Heart right ventricle (tissue), 16 donors: ENCODE data around the gene NOD1. TPM values are rescaled to one million over a fixed set of nuclear protein-coding genes. Genes with fewer than 3 reads are reported as not detected.

Experiments used
- ATAC-seq, 8 donors: fragments of 200-7000 bp; cut with Tn5 transposase; one replicate each; pipeline ENCODE4 v1.9.1; 2020; ENCODE audit warnings: mild to moderate bottlenecking in 8 of 8, moderate library complexity in 8 of 8, moderate number of reproducible peaks in 1 of 8
- DNase-seq, 2 donors: peaks; one replicate each; pipeline ENCODE4 v3.0.0-alpha.2; 2020
- H3K27ac ChIP-seq, 10 donors: fragments of 200-600 bp; sonication (generic) in 2 of 10; one replicate each; pipeline versions ENCODE4 v1.5.0 to v1.8.0; 2020 to 2022; ENCODE audit warnings: mild to moderate bottlenecking in 3 of 10
- H3K27me3 ChIP-seq, 7 donors: fragments of 200-600 bp; one replicate each; pipeline ENCODE4 v1.8.0; 2021 to 2022; ENCODE audit warnings: mild to moderate bottlenecking in 2 of 7
- H3K36me3 ChIP-seq, 9 donors: fragments of 200-600 bp; sonication (generic) in 1 of 9; one replicate each; pipeline versions ENCODE4 v1.5.0 to v1.8.0; 2020 to 2022; ENCODE audit warnings: mild to moderate bottlenecking in 2 of 9
- H3K4me1 ChIP-seq, 9 donors: fragments of 200-600 bp; sonication (generic) in 1 of 9; one replicate each; pipeline versions ENCODE4 v1.5.0 to v1.8.0; 2020 to 2022; ENCODE audit warnings: mild to moderate bottlenecking in 4 of 9
- H3K4me3 ChIP-seq, 10 donors: fragments of 200-600 bp; sonication (generic) in 2 of 10; one replicate each; pipeline versions ENCODE4 v1.5.0 to v1.8.0; 2020 to 2022; ENCODE audit warnings: mild to moderate bottlenecking in 7 of 10, moderate library complexity in 2 of 10
- H3K9me3 ChIP-seq, 11 donors: fragments of 200-600 bp in 10 of 11; sonication (generic) in 2 of 11; one replicate each; pipeline versions ENCODE4 v1.5.0 to v1.8.0; 2013 to 2022; ENCODE audit warnings: mild to moderate bottlenecking in 2 of 11, control low read depth in 1 of 11, moderate library complexity in 1 of 11
- CTCF ChIP-seq, 9 donors: fragments of 200-600 bp; sonication (generic) in 2 of 9; IDR thresholded peaks; one replicate each; pipeline versions ENCODE4 v1.5.0 to v1.8.0; 2021 to 2022; ENCODE audit warnings: antibody characterized with exemption in 9 of 9, mild to moderate bottlenecking in 5 of 9, moderate library complexity in 1 of 9
- WGBS, 2 donors: extraction: QIAGEN DNeasy Blood & Tissue Kit; methylation state at CpG; one replicate each; pipeline ENCODE4 v1.1.7; 2013; ENCODE audit warnings: inconsistent platforms in 1 of 2; 5-methylcytosine and 5-hydroxymethylcytosine counted together
- intact Hi-C, 10 donors: fragments of 100-400 bp; cut with DNase I; formaldehyde crosslinking; loops; one replicate each; pipeline versions ENCODE4 v1.11.1 to v1.14.2; 2022
- polyA plus RNA-seq, 2 donors: library from polyadenylated mRNA; stranded (reverse); fragments of 200-250 nt; gene quantifications; one replicate each; pipeline ENCODE4 v1.2.3, GENCODE V29; 2013
- total RNA-seq, 10 donors: library from RNA; stranded (reverse); fragmentation: NEBNext Ultra II Directional in 3 of 10; extraction: Animal tissue kit (Norgen Biotek cat#: 25700) in 3 of 10; gene quantifications; one replicate each; pipeline versions ENCODE4 v1.2.1 to v1.2.4, GENCODE V29; 2021 to 2023
- donor health status: Arrhythmogenic right ventricular cardiomyopathy.
- donor health status: ischemic (EF 13 %, LVEDD 7.1; RV severe dilation, severe dysfunction).
- donor health status: healthy with polysubstance abuse.
- donor health status: DM: no; HTN: yes; CAD: no.
- donor health status: DM: no; HTN: no; CAD: no.
- donor health status: ischemic (EF 25% LVEDD 6.9; RV normal size, moderate dysfunction).
- donor health status: ischemic (EF 25% LVEDD 5.7; RV mildly dilated, moderate dysfunction).
- donor health status: healthy.
- donor health status: DM: yes; HTN: yes; CAD: no.
- donor health status: Ischemic cardiomyopathy.
- donor health status: ischemic (EF 35%, LVEDD 5.7; RV mildly dilated, moderate dysfunction).
- donor health status: nonischemic (EF 11% LVEDD 7.7; RV severe dilation, severe dysfunction).
- donor health status: DM: yes; HTN: yes; CAD: no.
- donor health status: PGD.
- donor health status: ischemic (EF 29% LVEDD 5.4; RV normal size, mild dysfunction).
- donor health status: nonischemic (EF 23%, LVEDD 6.1; RV moderate dilation, normal function).

The NOD1 gene
- total and polyA plus RNA-seq, 12 donors = 6.3 to 19.1 (median 8.6) TPM

DNA sequence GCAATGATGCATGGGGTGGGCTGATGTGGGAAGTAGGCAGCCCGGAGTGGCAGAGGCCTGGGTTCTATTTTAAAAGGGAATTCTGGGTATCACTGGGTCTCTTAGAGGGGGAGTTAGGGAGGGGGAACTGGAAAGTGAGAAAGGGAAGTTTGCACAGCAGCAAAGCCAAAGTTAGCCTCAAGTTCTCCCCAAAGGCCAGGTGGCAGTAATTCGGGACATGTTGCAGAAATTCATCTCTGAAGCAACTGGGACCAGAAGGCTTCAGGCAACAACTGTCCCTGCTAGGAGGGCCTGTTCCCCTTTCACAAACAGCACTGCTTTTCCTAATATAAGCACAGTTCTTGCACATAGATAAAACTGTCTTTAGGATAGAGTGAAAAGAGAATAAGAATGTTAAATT, 67.4 kb downstream of the NOD1 start:
- no peak for DNase-seq
- Histone ChIP-seq H3K9me3 (peaks cover 0 to 9% (median 0%) of the 10 kb centered on the region in 11 donors), H3K27ac (no peak overlapping the region), H3K4me1 (peaks cover 0 to 26% (median 0%) of the 10 kb centered on the region in 9 donors), H3K27me3 (no peaks in the 10 kb centered on the region), H3K36me3 (no peaks in the 10 kb centered on the region), H3K4me3 (no peak overlapping the region)
- intact Hi-C loops = loop anchor here in 9 of 10 donors (2.0 to 10.0 kb wide), 7 partner anchors 134 to 464 kb away; no protein-coding TSS in a partner anchor
- no peak for ATAC-seq
- no peak for TF ChIP-seq CTCF (IDR thresholded peaks at IDR 0.05)
- 88 to 91% methylated on average over 2 of the region's 2 CpGs for WGBS, 2 donors

GRCh38 chr7:30406664-30407425, 71.7 kb downstream of the NOD1 start:
- no peak for DNase-seq
- Histone ChIP-seq H3K4me3 (no peak overlapping the region), H3K4me1 (peaks cover 0 to 14% (median 0%) of the 10 kb centered on the region in 9 donors), H3K27me3 (no peaks in the 10 kb centered on the region), H3K9me3 (no peaks in the 10 kb centered on the region), H3K27ac (peak overlapping the region in 4 of 10 donors; percentile 9 to 53 (median 36)), H3K36me3 (peaks cover 0 to 18% (median 0%) of the 10 kb centered on the region in 9 donors)
- 57 to 74% methylated on average over 13 of the region's 13 CpGs for WGBS, 2 donors
- ATAC-seq = peak in 7 of 8 donors; percentile 54 to 91 (median 72)
- no peak for TF ChIP-seq CTCF (IDR thresholded peaks at IDR 0.05)
- intact Hi-C loops = loop anchor here in 1 of 10 donors (10.0 kb wide), 1 partner anchor 242 kb away; no protein-coding TSS in a partner anchor

- ATAC-seq = no peak
- DNase-seq = no peak
- Histone ChIP-seq H3K4me1 (peaks cover 0 to 14% (median 0%) of the 10 kb centered on the region in 9 donors), H3K9me3 (no peaks in the 10 kb centered on the region), H3K27me3 (no peaks in the 10 kb centered on the region), H3K4me3 (no peak overlapping the region), H3K27ac (no peak overlapping the region), H3K36me3 (peaks cover 0 to 18% (median 0%) of the 10 kb centered on the region in 9 donors)
- intact Hi-C loops = loop anchor here in 1 of 10 donors (10.0 kb wide), 1 partner anchor 240 kb away; no protein-coding TSS in a partner anchor
- no peak for TF ChIP-seq CTCF (IDR thresholded peaks at IDR 0.05)
- WGBS, 2 donors = 96 to 97% methylated on average over 2 of the region's 2 CpGs
These were observed 73.4 kb downstream of the NOD1 start for GRCh38 chr7:30405179-30405578.

GRCh38 chr7:30403477-30403876, 75.1 kb downstream of the NOD1 start:
- H3K27ac ChIP-seq = no peak overlapping the region
- intact Hi-C loops = loop anchor here in 1 of 10 donors (10.0 kb wide), 1 partner anchor 239 kb away; no protein-coding TSS in a partner anchor
- ATAC-seq (no peak), DNase-seq (no peak)
- peaks cover 0 to 18% (median 0%) of the 10 kb centered on the region in 9 donors for H3K36me3 ChIP-seq
- H3K27me3 ChIP-seq = no peaks in the 10 kb centered on the region
- no peak overlapping the region for H3K4me3 ChIP-seq
- no peaks in the 10 kb centered on the region for H3K9me3 ChIP-seq
- peaks cover 0 to 14% (median 0%) of the 10 kb centered on the region in 9 donors for H3K4me1 ChIP-seq
- 93 to 94% methylated on average over 3 of the region's 3 CpGs for WGBS, 2 donors
- no peak for TF ChIP-seq CTCF (IDR thresholded peaks at IDR 0.05)
